Measurements from ENCODE around the gene APOM. TPM values are rescaled to one million over a fixed set of nuclear protein-coding genes. Genes with fewer than 3 reads are reported as not detected.

APOM gene
- total RNA-seq, 4 donors from 2014 or later = 0.63 to 2.0 (median 0.90) TPM; not detected in 1

DNA sequence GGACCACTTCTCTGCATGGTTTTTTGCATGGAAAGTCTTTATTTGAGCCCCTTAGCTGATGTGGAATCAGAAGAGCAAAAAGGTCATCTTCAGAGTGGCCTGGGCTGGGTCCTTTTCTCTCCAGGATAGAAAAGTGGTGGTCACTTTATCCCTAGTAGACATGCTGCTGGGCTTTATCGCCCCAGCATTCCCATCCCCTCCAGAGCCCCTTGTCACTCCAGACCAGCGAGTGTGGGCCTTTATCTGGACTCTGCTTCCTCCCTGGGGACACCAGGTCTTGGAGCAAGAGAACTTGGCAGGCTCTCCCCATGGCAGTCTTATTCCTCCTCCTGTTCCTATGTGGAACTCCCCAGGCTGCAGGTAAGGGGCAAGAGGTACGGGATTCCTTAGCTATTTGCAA is 50.9 kb downstream of the APOM start, which contains the start of gene LY6G6F:
Gene LY6G6F (plus strand): TSS at position 268 of the 400 bp plus-strand sequence. CDS start 41 bp downstream, at position 309.
- Histone ChIP-seq H3K36me3 (no peaks in the 10 kb centered on the region), H3K4me1 (peaks cover 0 to 17% (median 10%) of the 10 kb centered on the region in 4 donors), H3K27ac (no peak within 1 kb of the TSS), H3K9me3 (no peaks in the 10 kb centered on the region), H3K27me3 (no peaks in the 10 kb centered on the region), H3K4me3 (no peak within 1 kb of the TSS)
- TF ChIP-seq EP300 (IDR thresholded peaks at IDR 0.05) = no peak
- TF ChIP-seq, protein P1, sequence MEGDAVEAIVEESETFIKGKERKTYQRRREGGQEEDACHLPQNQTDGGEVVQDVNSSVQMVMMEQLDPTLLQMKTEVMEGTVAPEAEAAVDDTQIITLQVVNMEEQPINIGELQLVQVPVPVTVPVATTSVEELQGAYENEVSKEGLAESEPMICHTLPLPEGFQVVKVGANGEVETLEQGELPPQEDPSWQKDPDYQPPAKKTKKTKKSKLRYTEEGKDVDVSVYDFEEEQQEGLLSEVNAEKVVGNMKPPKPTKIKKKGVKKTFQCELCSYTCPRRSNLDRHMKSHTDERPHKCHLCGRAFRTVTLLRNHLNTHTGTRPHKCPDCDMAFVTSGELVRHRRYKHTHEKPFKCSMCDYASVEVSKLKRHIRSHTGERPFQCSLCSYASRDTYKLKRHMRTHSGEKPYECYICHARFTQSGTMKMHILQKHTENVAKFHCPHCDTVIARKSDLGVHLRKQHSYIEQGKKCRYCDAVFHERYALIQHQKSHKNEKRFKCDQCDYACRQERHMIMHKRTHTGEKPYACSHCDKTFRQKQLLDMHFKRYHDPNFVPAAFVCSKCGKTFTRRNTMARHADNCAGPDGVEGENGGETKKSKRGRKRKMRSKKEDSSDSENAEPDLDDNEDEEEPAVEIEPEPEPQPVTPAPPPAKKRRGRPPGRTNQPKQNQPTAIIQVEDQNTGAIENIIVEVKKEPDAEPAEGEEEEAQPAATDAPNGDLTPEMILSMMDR (IDR thresholded peaks at IDR 0.05) = no peak
- TF ChIP-seq POLR2A (IDR thresholded peaks at IDR 0.05) = no peak
- DNase-seq (ENCODE audit: low spot score in 2 of 2) = no peak
- WGBS, 2 donors = 62 to 68% methylated on average over 3 of the region's 3 CpGs

DNA sequence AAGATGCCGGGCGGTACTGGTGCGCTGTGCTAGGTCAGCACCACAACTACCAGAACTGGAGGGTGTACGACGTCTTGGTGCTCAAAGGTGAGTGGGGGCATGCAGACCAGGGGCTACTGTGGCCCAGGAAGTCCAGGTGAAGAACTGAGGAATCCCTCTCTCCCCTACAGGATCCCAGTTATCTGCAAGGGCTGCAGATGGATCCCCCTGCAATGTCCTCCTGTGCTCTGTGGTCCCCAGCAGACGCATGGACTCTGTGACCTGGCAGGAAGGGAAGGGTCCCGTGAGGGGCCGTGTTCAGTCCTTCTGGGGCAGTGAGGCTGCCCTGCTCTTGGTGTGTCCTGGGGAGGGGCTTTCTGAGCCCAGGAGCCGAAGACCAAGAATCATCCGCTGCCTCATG is 52.0 kb downstream of the APOM start:
- Histone ChIP-seq H3K27ac (no peak overlapping the region), H3K9me3 (no peaks in the 10 kb centered on the region), H3K4me3 (no peak overlapping the region), H3K36me3 (no peaks in the 10 kb centered on the region), H3K27me3 (no peaks in the 10 kb centered on the region), H3K4me1 (peaks cover 0 to 9% (median 3%) of the 10 kb centered on the region in 4 donors)
- TF ChIP-seq EP300 (IDR thresholded peaks at IDR 0.05) (no peak), POLR2A (IDR thresholded peaks at IDR 0.05) (no peak)
- TF ChIP-seq, protein P1 (IDR thresholded peaks at IDR 0.05) = no peak
- no peak for DNase-seq (ENCODE audit: low spot score in 2 of 2)
- 84 to 87% methylated on average over 8 to 10 of the region's 10 CpGs for WGBS, 2 donors

Small RNA genes lying within 50 kb of the gene (small RNA-seq; reads per million reads assigned to genes)
- not detected for gene MIR4646
- not detected for gene MIR6832
- gene RF00019 = not detected
- 5.1 reads per million, percentile 84 among the genes with 10 or more reads in this experiment for gene SNORA38
- not detected for gene UQCRHP1

Other genes with a start within 250 kb of the APOM start
- gene MICB, start 157.7 kb upstream of the APOM start, total RNA-seq = 1 to 10 TPM; 1.0 to 8.0 (median 4.1) TPM
- not detected for gene MCCD1, start 126.9 kb upstream of the APOM start, total RNA-seq
- gene DDX39B, start 113.9 kb upstream of the APOM start, total RNA-seq = 100 to 1,000 TPM; 306 to 436 (median 358) TPM
- 1 to 10 TPM in 3 of 4 donors, under 1 TPM in 1; 0.60 to 3.8 (median 2.2) TPM for gene ATP6V1G2, start 109.3 kb upstream of the APOM start, total RNA-seq
- gene NFKBIL1, start 108.3 kb upstream of the APOM start, total RNA-seq = 10 to 100 TPM; 26.2 to 30.2 (median 27.7) TPM
- not detected for gene LTA, start 83.6 kb upstream of the APOM start, total RNA-seq
- not detected for gene TNF, start 80.3 kb upstream of the APOM start, total RNA-seq
- not detected for gene LTB, start 73.5 kb upstream of the APOM start, total RNA-seq
- gene LST1, start 69.6 kb upstream of the APOM start, total RNA-seq = 10 to 100 TPM; 15.7 to 86.5 (median 20.8) TPM
- gene NCR3, start 62.9 kb upstream of the APOM start, total RNA-seq = not detected
- gene AIF1, start 40.7 kb upstream of the APOM start, total RNA-seq = 10 to 100 TPM; 27.1 to 66.3 (median 50.4) TPM
- 100 to 1,000 TPM in 2 of 4 donors, 10 to 100 TPM in 2; 71.4 to 113 (median 88.0) TPM for gene PRRC2A, start 35.2 kb upstream of the APOM start, total RNA-seq
- 100 to 1,000 TPM; 189 to 228 (median 210) TPM for gene BAG6, start 3.2 kb upstream of the APOM start, total RNA-seq
- gene C6orf47, start 4.9 kb downstream of the APOM start, total RNA-seq = 10 to 100 TPM; 13.8 to 23.3 (median 20.5) TPM
- 10 to 100 TPM; 18.8 to 30.0 (median 26.5) TPM for gene GPANK1, start 9.1 kb downstream of the APOM start, total RNA-seq
- gene CSNK2B, start 10.2 kb downstream of the APOM start, total RNA-seq = 100 to 1,000 TPM; 183 to 207 (median 188) TPM
- 10 to 100 TPM in 2 of 4 donors, 1 to 10 TPM in 2; 7.6 to 13.0 (median 9.8) TPM for gene LY6G5B, start 14.1 kb downstream of the APOM start, total RNA-seq
- gene LY6G5C, start 25.2 kb downstream of the APOM start, total RNA-seq = under 1 TPM in 1 of 4 donors, not detected in 3; 0.84 TPM
- 10 to 100 TPM; 37.1 to 62.1 (median 49.9) TPM for gene ABHD16A, start 47.4 kb downstream of the APOM start, total RNA-seq
- not detected for gene LY6G6F, start 51.0 kb downstream of the APOM start, total RNA-seq
- not detected for gene LY6G6D, start 59.5 kb downstream of the APOM start, total RNA-seq
- not detected for gene LY6G6C, start 65.9 kb downstream of the APOM start, total RNA-seq
- not detected for gene MPIG6B, start 67.5 kb downstream of the APOM start, total RNA-seq
- 100 to 1,000 TPM; 134 to 193 (median 166) TPM for gene DDAH2, start 73.4 kb downstream of the APOM start, total RNA-seq
- gene CLIC1, start 80.6 kb downstream of the APOM start, total RNA-seq = 100 to 1,000 TPM; 216 to 341 (median 246) TPM
- 10 to 100 TPM; 12.2 to 25.5 (median 18.4) TPM for gene MSH5, start 84.1 kb downstream of the APOM start, total RNA-seq
- gene SAPCD1, start 106.8 kb downstream of the APOM start, total RNA-seq = 1 to 10 TPM in 3 of 4 donors, not detected in 1; 1.5 to 5.5 (median 4.8) TPM
- under 1 TPM; 0.21 to 0.66 (median 0.35) TPM for gene VWA7, start 121.4 kb downstream of the APOM start, total RNA-seq
- gene VARS1, start 139.9 kb downstream of the APOM start, total RNA-seq = 10 to 100 TPM; 40.8 to 58.6 (median 50.1) TPM
- gene LSM2, start 151.1 kb downstream of the APOM start, total RNA-seq = 10 to 100 TPM; 23.9 to 31.8 (median 28.4) TPM
- gene HSPA1L, start 159.4 kb downstream of the APOM start, total RNA-seq = 1 to 10 TPM in 2 of 4 donors, under 1 TPM in 2; 0.20 to 2.4 (median 1.2) TPM
- 100 to 1,000 TPM; 170 to 304 (median 221) TPM for gene HSPA1A, start 159.6 kb downstream of the APOM start, total RNA-seq
- 100 to 1,000 TPM; 134 to 186 (median 168) TPM for gene HSPA1B, start 171.8 kb downstream of the APOM start, total RNA-seq
- gene NEU1, start 206.9 kb downstream of the APOM start, total RNA-seq = 10 to 100 TPM; 25.8 to 44.6 (median 33.8) TPM
- gene SLC44A4, start 223.1 kb downstream of the APOM start, total RNA-seq = under 1 TPM in 3 of 4 donors, not detected in 1; 0.22 to 0.84 (median 0.59) TPM
- gene EHMT2, start 241.8 kb downstream of the APOM start, total RNA-seq = 10 to 100 TPM; 38.2 to 63.9 (median 46.8) TPM
- 1 to 10 TPM in 3 of 4 donors, under 1 TPM in 1; 0.63 to 3.5 (median 2.9) TPM for gene ZBTB12, start 246.2 kb downstream of the APOM start, total RNA-seq